GM23338 (cell line): Measurements from ENCODE around the gene RNF220. TPM values are rescaled to one million over a fixed set of nuclear protein-coding genes. Genes with fewer than 3 reads are reported as not detected.

Experiments used
- CTCF ChIP-seq, 2 experiments: fragments of 200-600 bp in 1 of 2; sonication (generic) in 1 of 2; conservative IDR thresholded peaks; 2 replicates each; pipeline versions ENCODE4 v1.5.1 to v1.6.1; 2016 to 2017; ENCODE audit warnings: antibody characterized with exemption in 2 of 2, low read depth in 2 of 2, mild to moderate bottlenecking in 2 of 2, moderate library complexity in 1 of 2
- ETS1 ChIP-seq: IDR thresholded peaks from 2 replicates; pipeline ENCODE4 v1.6.1; 2016; ENCODE audit warnings: antibody characterized with exemption
- EZH2 ChIP-seq: fragments of 200-600 bp; sonication (generic); IDR thresholded peaks from one replicate; pipeline ENCODE4 v1.8.0; 2017; ENCODE audit warnings: antibody characterized with exemption, mild to moderate bottlenecking, low read depth; ENCODE audit not compliant: unreplicated experiment
- JUNB ChIP-seq: IDR thresholded peaks from one replicate; pipeline ENCODE4 v1.6.1; 2016; ENCODE audit warnings: antibody characterized with exemption; ENCODE audit not compliant: unreplicated experiment
- POLR2AphosphoS5 ChIP-seq: IDR thresholded peaks from 2 replicates; pipeline ENCODE4 v1.6.1; 2016; ENCODE audit warnings: antibody characterized with exemption, low read depth
- ZNF114 ChIP-seq: fragments of 250-450 bp; sonication (Bioruptor Pico); IDR thresholded peaks from 2 replicates; pipeline ENCODE4 v1.5.0; 2020; ENCODE audit warnings: mild to moderate bottlenecking, moderate library complexity
- ZNF331 ChIP-seq: fragments of 250-450 bp; sonication (Bioruptor Pico); IDR thresholded peaks from 2 replicates; pipeline ENCODE4 v1.5.0; 2020; ENCODE audit warnings: low read depth, mild to moderate bottlenecking, moderate library complexity
- ZNF462 ChIP-seq: fragments of 250-450 bp; sonication (Bioruptor Pico); IDR thresholded peaks from 2 replicates; pipeline ENCODE4 v1.5.0; 2020; ENCODE audit warnings: mild to moderate bottlenecking, moderate library complexity
- polyA plus RNA-seq: library from polyadenylated mRNA; unstranded; fragments of >200 nt; fragmentation: Nextera tagmentation; extraction: Ambion mirVana; gene quantifications from 2 replicates; pipeline ENCODE4 v1.2.1, GENCODE V29; 2016
- total RNA-seq: library from RNA; depleted of rRNA; stranded (reverse); fragments of >200 nt; shearing (Covaris generic); gene quantifications from 2 replicates; pipeline ENCODE4 v1.2.3, GENCODE V29; 2014

Gene RNF220
- total and polyA plus RNA-seq, 2 experiments from 2014 or later, result 72.8 to 168 TPM

GRCh38 chr1:44611866-44612265 is 206.8 kb downstream of the RNF220 start (continued):
- TF ChIP-seq ZNF462 (CRISPR knock-in tag) (no peak), ZNF331 (CRISPR knock-in tag) (no peak), EZH2 (no peak), CTCF (conservative IDR thresholded peaks at IDR 0.05; ENCODE audit: low read depth in 2 of 2) (no peak), POLR2AphosphoS5 (no peak), JUNB (no peak), ETS1 (no peak), ZNF114 (CRISPR knock-in tag) (no peak)
